ENCODE data around the gene PALLD. TPM values are rescaled to one million over a fixed set of nuclear protein-coding genes. Genes with fewer than 3 reads are reported as not detected.
A peak's percentile ranks its signal among the peaks of the same experiment; 100 is the strongest.

The PALLD gene
- polyA plus RNA-seq, 3 donors: 6.1 to 11.8 (median 9.9) TPM

DNA sequence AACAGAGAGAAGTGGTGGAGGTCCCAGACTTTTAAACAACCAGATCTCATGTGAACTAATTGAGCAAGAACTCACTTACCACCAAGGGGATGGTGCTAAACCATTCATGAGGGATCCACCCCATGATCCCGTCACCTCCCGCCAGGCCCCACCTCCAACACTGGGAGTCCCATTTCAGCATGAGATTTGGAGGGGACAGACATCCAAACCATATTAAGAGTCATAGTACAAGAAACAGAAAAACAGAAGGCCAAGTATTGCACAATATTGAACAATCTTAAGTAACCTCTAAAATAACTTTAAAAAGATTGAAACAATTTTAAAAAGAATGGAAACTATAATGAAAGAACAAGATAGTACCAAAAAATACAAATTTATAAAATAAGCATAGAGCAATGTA lies 403.2 kb downstream of the PALLD start:
- Histone ChIP-seq H4K20me1 (ENCODE audit: insufficient read depth, low read length) (no peaks in the 10 kb centered on the region), H3K4me1 (ENCODE audit: control insufficient read depth in 1 of 2, insufficient read depth in 2 of 2, low read length in 2 of 2) (peaks cover 5 to 9% of the 10 kb centered on the region in 2 donors), H3K4me2 (replicated peaks; ENCODE audit: extremely low read depth, low read length, poor library complexity, severe bottlenecking) (no peak overlapping the region), H3K9ac (ENCODE audit: insufficient read depth, low read length, poor library complexity, severe bottlenecking) (no peak overlapping the region), H3K4me3 (replicated peaks in 1 of 3; ENCODE audit: low read depth in 2 of 3, low read length in 3 of 3) (no peak overlapping the region), H3K9me3 (replicated peaks in 1 of 2; ENCODE audit: control insufficient read depth in 1 of 2, insufficient read depth in 1 of 2, low read length in 2 of 2) (no peaks in the 10 kb centered on the region), H3K36me3 (replicated peaks in 1 of 2; ENCODE audit: control insufficient read depth in 1 of 2, insufficient read depth in 2 of 2, low read length in 2 of 2) (no peaks in the 10 kb centered on the region), H3K27me3 (ENCODE audit: control insufficient read depth in 2 of 2, insufficient read depth in 2 of 2, low read length in 2 of 2) (no peaks in the 10 kb centered on the region), H3K27ac (ENCODE audit: low read depth in 1 of 2, low read length in 2 of 2) (no peak overlapping the region), H2AFZ (ENCODE audit: insufficient read depth, low read depth, low read length, poor library complexity, severe bottlenecking) (no peak overlapping the region), H3K79me2 (ENCODE audit: insufficient read depth, low read length) (no peaks in the 10 kb centered on the region)
- H3K27ac Mint-ChIP-seq: peak overlapping the region in 5 of 7 donors; percentile 19 to 84 (median 50)
- peaks cover 0 to 4% (median 0%) of the 10 kb centered on the region in 7 donors for H3K9me3 Mint-ChIP-seq
- H3K36me3 Mint-ChIP-seq: peaks cover 0 to 4% of the 10 kb centered on the region in 2 donors
- H3K4me3 Mint-ChIP-seq: no peak overlapping the region
- no CpG with 5 or more reads among the region's 2 CpGs for WGBS (ENCODE audit: insufficient coverage)
- DNase-seq: peak; percentile 39 to 51 (median 40)
- H3K27me3 Mint-ChIP-seq (ENCODE audit: low read depth in 3 of 3): no peaks in the 10 kb centered on the region
- intact Hi-C loops (cut with micrococcal nuclease): no loop called here
- peaks cover 6% of the 10 kb centered on the region for H3K4me1 Mint-ChIP-seq
- TF ChIP-seq, protein P1, sequence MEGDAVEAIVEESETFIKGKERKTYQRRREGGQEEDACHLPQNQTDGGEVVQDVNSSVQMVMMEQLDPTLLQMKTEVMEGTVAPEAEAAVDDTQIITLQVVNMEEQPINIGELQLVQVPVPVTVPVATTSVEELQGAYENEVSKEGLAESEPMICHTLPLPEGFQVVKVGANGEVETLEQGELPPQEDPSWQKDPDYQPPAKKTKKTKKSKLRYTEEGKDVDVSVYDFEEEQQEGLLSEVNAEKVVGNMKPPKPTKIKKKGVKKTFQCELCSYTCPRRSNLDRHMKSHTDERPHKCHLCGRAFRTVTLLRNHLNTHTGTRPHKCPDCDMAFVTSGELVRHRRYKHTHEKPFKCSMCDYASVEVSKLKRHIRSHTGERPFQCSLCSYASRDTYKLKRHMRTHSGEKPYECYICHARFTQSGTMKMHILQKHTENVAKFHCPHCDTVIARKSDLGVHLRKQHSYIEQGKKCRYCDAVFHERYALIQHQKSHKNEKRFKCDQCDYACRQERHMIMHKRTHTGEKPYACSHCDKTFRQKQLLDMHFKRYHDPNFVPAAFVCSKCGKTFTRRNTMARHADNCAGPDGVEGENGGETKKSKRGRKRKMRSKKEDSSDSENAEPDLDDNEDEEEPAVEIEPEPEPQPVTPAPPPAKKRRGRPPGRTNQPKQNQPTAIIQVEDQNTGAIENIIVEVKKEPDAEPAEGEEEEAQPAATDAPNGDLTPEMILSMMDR (IDR thresholded peaks at IDR 0.05): no peak

DNA sequence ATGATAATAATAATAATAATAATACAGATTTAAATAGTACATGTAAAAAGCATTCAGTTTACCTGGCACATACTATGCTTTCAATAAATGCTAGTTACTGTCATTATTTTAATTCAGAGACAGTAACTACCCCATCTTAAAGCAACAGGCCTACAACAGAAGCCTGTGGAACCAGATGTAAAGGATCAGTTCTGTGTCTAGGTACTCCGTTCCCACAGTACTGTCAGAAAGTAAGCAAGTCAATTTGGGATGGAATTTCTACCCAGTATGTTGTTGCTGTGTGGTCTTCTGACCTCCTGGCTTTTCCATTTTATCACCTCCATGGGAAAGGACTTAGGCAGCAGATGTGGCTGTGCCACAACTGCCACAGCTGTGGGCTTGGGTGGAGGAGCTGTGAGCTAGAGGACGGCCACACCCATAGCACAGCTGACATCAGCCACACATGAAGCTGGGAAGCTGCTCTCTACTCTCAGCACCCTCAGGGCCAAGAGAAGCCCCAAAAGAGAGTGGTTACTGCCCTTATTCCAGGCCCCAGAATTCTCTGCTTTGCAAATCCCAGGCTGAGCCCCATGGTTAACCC lies 410.4 kb downstream of the PALLD start:
- Histone ChIP-seq H3K9me3 (replicated peaks in 1 of 2; ENCODE audit: control insufficient read depth in 1 of 2, insufficient read depth in 1 of 2, low read length in 2 of 2) (no peaks in the 10 kb centered on the region), H4K20me1 (ENCODE audit: insufficient read depth, low read length) (no peaks in the 10 kb centered on the region), H2AFZ (ENCODE audit: insufficient read depth, low read depth, low read length, poor library complexity, severe bottlenecking) (no peak overlapping the region), H3K4me1 (ENCODE audit: control insufficient read depth in 1 of 2, insufficient read depth in 2 of 2, low read length in 2 of 2) (no peaks in the 10 kb centered on the region), H3K79me2 (ENCODE audit: insufficient read depth, low read length) (no peaks in the 10 kb centered on the region), H3K27ac (ENCODE audit: low read depth in 1 of 2, low read length in 2 of 2) (no peak overlapping the region), H3K4me2 (replicated peaks; ENCODE audit: extremely low read depth, low read length, poor library complexity, severe bottlenecking) (no peak overlapping the region), H3K9ac (ENCODE audit: insufficient read depth, low read length, poor library complexity, severe bottlenecking) (no peak overlapping the region), H3K4me3 (replicated peaks in 1 of 3; ENCODE audit: low read depth in 2 of 3, low read length in 3 of 3) (no peak overlapping the region), H3K27me3 (ENCODE audit: control insufficient read depth in 2 of 2, insufficient read depth in 2 of 2, low read length in 2 of 2) (no peaks in the 10 kb centered on the region), H3K36me3 (replicated peaks in 1 of 2; ENCODE audit: control insufficient read depth in 1 of 2, insufficient read depth in 2 of 2, low read length in 2 of 2) (no peaks in the 10 kb centered on the region)
- TF ChIP-seq, protein P1 (IDR thresholded peaks at IDR 0.05): no peak
- intact Hi-C loops (cut with micrococcal nuclease): no loop called here
- peaks cover 0 to 1% of the 10 kb centered on the region in 2 donors for H3K36me3 Mint-ChIP-seq
- H3K9me3 Mint-ChIP-seq: no peaks in the 10 kb centered on the region
- peak overlapping the region in 1 of 7 donors; percentile 21 for H3K27ac Mint-ChIP-seq
- H3K27me3 Mint-ChIP-seq (ENCODE audit: low read depth in 3 of 3): no peaks in the 10 kb centered on the region
- H3K4me3 Mint-ChIP-seq: no peak overlapping the region
- no CpG with 5 or more reads among the region's 2 CpGs for WGBS (ENCODE audit: insufficient coverage)
- DNase-seq: no peak
- H3K4me1 Mint-ChIP-seq: peaks cover 2% of the 10 kb centered on the region

Data from CD14-positive monocyte (primary cell).